A673 (cell line): Measurements from ENCODE around the gene GPR85.

Experiments used
- CTCF ChIP-seq: fragments of 300-800, 200-600 bp; sonication (generic); conservative IDR thresholded peaks from 2 replicates; pipeline ENCODE4 v1.5.1; 2017; ENCODE audit warnings: low read depth, mild to moderate bottlenecking, antibody characterized with exemption, low read length, moderate library complexity, mixed read lengths
- EZH2 ChIP-seq: fragments of 200-600 bp; sonication (generic); IDR thresholded peaks from 2 replicates; pipeline ENCODE4 v1.6.1; 2017; ENCODE audit warnings: borderline replicate concordance, low read depth, mild to moderate bottlenecking, mixed read lengths, antibody characterized with exemption, low read length; ENCODE audit not compliant: poor library complexity, severe bottlenecking

- no peak for TF ChIP-seq CTCF
- no peak for TF ChIP-seq EZH2
These were observed 12.8 kb upstream of the GPR85 start for GRCh38 chr7:113099284-113099919.
